Activated T-helper 1 cell treated with anti-CD3 and anti-CD28 coated beads, Interleukin-2, amount 50 U/mL, for 16 hours (primary cell): ENCODE measurements around the gene FBXL14.
"Not testable (repeated sequence)": the region's sequence is repeated elsewhere in the genome, so short reads cannot be mapped to it uniquely, and the experiment has no call there.

Experiments used
- DNase-seq, 2 donors: peaks; one replicate each; pipeline ENCODE4 v3.0.0-alpha.2; 2020; ENCODE audit warnings: low read depth in 1 of 2, low spot score in 1 of 2

Gene FBXL14

GRCh38 chr12:1574865-1575259 lies 19.5 kb downstream of the FBXL14 start:
- no peak for DNase-seq

- DNase-seq, result no peak
Observed at GRCh38 chr12:1573960-1574864, 20.2 kb downstream of the FBXL14 start.

GRCh38 chr12:1572731-1573130 lies 21.6 kb downstream of the FBXL14 start:
- no peak for DNase-seq

- DNase-seq, result no peak
Observed at GRCh38 chr12:1567852-1568251, 26.5 kb downstream of the FBXL14 start.

- no peak for DNase-seq
Observed at GRCh38 chr12:1566449-1567135, 27.8 kb downstream of the FBXL14 start.

GRCh38 chr12:1565172-1565571 lies 29.2 kb downstream of the FBXL14 start:
- DNase-seq, result no peak

GRCh38 chr12:1564067-1564466 lies 30.3 kb downstream of the FBXL14 start:
- DNase-seq, result no peak

GRCh38 chr12:1562813-1563407 lies 31.5 kb downstream of the FBXL14 start:
- no peak for DNase-seq

- no peak for DNase-seq
Observed at GRCh38 chr12:1560704-1561103, 33.7 kb downstream of the FBXL14 start.

GRCh38 chr12:1559676-1560091 lies 34.7 kb downstream of the FBXL14 start:
- no peak for DNase-seq

- DNase-seq, result not testable (repeated sequence)
Observed at GRCh38 chr12:1558108-1558507, 36.3 kb downstream of the FBXL14 start.

- DNase-seq, result no peak
Observed at GRCh38 chr12:1553987-1554982, 40.1 kb downstream of the FBXL14 start.

- DNase-seq, result no peak
Observed at GRCh38 chr12:1553536-1553935, 40.8 kb downstream of the FBXL14 start.

- DNase-seq, result no peak
Observed at GRCh38 chr12:1552911-1553491, 41.4 kb downstream of the FBXL14 start.

- DNase-seq, result no peak
Observed at GRCh38 chr12:1552171-1552570, 42.2 kb downstream of the FBXL14 start.

- DNase-seq, result no peak
Observed at GRCh38 chr12:1551496-1551895, 42.9 kb downstream of the FBXL14 start.

GRCh38 chr12:1546931-1547640 lies 47.3 kb downstream of the FBXL14 start:
- no peak for DNase-seq

- no peak for DNase-seq
Observed at GRCh38 chr12:1544996-1545700, 49.2 kb downstream of the FBXL14 start.

GRCh38 chr12:1542599-1542998 lies 51.8 kb downstream of the FBXL14 start:
- no peak for DNase-seq
